Cardiac fibroblast (primary cell): ENCODE measurements around the gene VEGFC.

Experiments used
- DNase-seq, 2 donors: peaks; one replicate each; pipeline versions ENCODE4 v3.0.0 to v3.0.0-alpha.2; 2010; ENCODE audit warnings: low read depth in 2 of 2
- H3K4me3 ChIP-seq, 2 donors: replicated peaks in 1 of 2; 1 replicate in 1 of 2; 2 replicates in 1 of 2; pipeline ENCODE4 v1.5.1; 2011; ENCODE audit warnings: low read depth in 2 of 2, low read length in 2 of 2, mild to moderate bottlenecking in 2 of 2, moderate library complexity in 1 of 2
- CTCF ChIP-seq: IDR thresholded peaks from one replicate; pipeline ENCODE4 v1.5.1; 2011; ENCODE audit warnings: low read depth, mild to moderate bottlenecking, low read length, inconsistent platforms

The VEGFC gene

GRCh38 chr4:176799653-176800052 lies 6.9 kb upstream of the VEGFC start:
- DNase-seq: no peak
- TF ChIP-seq CTCF: no peak
- H3K4me3 ChIP-seq: no peak overlapping the region

- no peak overlapping the region for H3K4me3 ChIP-seq
- TF ChIP-seq CTCF: no peak
- no peak for DNase-seq
Measured at GRCh38 chr4:176798540-176798939, 5.8 kb upstream of the VEGFC start.

DNA sequence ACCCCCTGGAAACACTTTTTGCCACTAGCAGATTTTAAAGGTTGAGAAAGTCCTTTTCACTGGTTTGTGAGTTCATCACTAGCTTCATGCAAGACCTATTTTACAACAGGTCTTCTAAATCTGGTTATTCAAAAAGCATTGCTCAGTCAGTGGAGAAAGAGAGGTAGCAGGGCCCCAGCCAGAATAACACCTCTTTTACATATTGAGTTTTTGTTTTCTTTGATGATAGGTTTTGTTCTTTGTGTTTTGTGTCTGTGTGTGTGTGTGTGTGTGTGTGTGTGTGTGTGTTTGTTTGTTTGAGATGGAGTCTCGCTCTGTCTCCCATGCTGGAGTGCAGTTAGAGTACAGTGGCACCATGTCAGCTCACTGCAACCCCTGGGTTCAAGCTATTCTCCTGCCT lies 2.7 kb upstream of the VEGFC start:
- no peak overlapping the region for H3K4me3 ChIP-seq
- TF ChIP-seq CTCF: no peak
- DNase-seq: no peak

DNA sequence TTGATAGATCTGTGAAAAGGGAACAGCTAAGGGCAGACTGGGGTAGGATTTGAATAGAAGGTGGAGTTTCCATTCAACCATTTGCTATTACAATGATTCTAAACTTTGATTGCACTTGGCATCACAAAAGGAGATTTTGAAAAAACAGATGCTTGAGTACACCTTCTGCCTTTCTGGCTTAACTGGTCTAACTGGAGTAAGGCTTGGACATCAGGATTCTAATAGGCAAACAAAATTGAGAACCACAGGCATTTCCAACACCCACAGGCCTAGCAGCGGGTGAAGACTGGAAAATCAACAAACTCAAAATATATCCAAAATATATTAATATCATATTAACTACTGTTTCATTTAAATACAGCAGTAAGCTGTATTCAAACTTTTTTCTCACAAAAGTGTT lies 1.9 kb upstream of the VEGFC start:
- TF ChIP-seq CTCF: no peak
- no peak for DNase-seq
- no peak overlapping the region for H3K4me3 ChIP-seq

GRCh38 chr4:176794151-176794550 lies 1.4 kb upstream of the VEGFC start:
- no peak for TF ChIP-seq CTCF
- peak; percentile 85 to 96 for DNase-seq
- H3K4me3 ChIP-seq: no peak overlapping the region

- DNase-seq: no peak
- H3K4me3 ChIP-seq: peak overlapping the region; percentile 37 to 51
- TF ChIP-seq CTCF: no peak
Measured at GRCh38 chr4:176793060-176793605, 411 bp upstream of the VEGFC start.

GRCh38 chr4:176791591-176792325 lies 964 bp downstream of the VEGFC start:
- H3K4me3 ChIP-seq: peak overlapping the region; percentile 81 to 85
- TF ChIP-seq CTCF: no peak
- DNase-seq: peak; percentile 49 to 70
